GOT3 (cell line): ENCODE data around the gene KHDC3L.
"Not testable (repeated sequence)": the region's sequence is repeated elsewhere in the genome, so short reads cannot be mapped to it uniquely, and the experiment has no call there.

ENCODE experiments used
- DNase-seq: peaks from one replicate; lab custom pipeline; 2025; ENCODE audit warnings: mixed read lengths; lab: John Stamatoyannopoulos, UW

KHDC3L gene

GRCh38 chr6:73369563-73369962 lies 7.1 kb downstream of the KHDC3L start, which contains the start of gene OOEP:
Gene OOEP, minus strand, starts transcription at chr6:73369897. Its CDS starts 105 bp downstream, at chr6:73369792.
- DNase-seq, result no peak

GRCh38 chr6:73371984-73372383 lies 9.5 kb downstream of the KHDC3L start:
- DNase-seq, result no peak

DNA sequence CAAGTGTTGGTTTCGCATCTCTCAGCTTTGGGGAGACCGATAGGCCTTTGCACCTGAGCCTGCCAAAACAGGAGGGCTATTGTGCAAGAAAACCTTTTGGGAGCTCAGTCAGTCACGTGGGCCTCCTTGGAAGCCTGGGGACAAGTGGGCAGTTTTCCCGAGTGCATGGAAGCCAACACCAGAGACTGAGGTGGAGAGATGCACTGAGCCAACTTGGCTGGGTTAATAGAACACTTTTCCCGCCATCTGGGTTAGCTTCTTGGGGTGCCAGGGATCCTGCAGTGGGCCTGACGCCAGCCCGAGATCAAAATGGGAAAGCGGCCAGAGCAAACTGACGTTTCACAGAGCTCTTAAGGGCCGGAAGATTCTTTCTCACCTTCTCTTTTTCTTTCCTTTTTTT lies 10.1 kb downstream of the KHDC3L start:
- no peak for DNase-seq

GRCh38 chr6:73375216-73375615 lies 12.8 kb downstream of the KHDC3L start:
- DNase-seq, result no peak

- no peak for DNase-seq
Measured at GRCh38 chr6:73377225-73377624, 14.8 kb downstream of the KHDC3L start.

DNA sequence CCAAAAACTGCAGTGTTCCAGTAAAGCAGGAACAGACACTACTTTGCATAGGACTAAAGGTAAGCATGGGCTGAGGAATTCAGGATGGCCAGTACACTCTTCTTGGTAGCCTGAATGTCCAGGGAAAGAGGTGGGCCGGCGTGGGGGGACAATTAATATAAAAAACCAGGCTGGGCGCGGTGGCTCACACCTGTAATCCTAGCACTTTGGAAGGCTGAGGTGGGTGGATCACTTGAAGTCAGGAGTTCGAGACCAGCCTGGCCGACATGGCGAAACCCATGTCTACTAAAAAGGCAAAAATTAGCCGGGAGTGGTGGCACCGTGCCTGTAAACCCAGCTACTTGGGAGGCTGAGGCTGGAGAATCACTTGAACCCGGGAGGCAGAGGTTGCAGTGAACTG lies 19.1 kb downstream of the KHDC3L start:
- not testable (repeated sequence) for DNase-seq

DNA sequence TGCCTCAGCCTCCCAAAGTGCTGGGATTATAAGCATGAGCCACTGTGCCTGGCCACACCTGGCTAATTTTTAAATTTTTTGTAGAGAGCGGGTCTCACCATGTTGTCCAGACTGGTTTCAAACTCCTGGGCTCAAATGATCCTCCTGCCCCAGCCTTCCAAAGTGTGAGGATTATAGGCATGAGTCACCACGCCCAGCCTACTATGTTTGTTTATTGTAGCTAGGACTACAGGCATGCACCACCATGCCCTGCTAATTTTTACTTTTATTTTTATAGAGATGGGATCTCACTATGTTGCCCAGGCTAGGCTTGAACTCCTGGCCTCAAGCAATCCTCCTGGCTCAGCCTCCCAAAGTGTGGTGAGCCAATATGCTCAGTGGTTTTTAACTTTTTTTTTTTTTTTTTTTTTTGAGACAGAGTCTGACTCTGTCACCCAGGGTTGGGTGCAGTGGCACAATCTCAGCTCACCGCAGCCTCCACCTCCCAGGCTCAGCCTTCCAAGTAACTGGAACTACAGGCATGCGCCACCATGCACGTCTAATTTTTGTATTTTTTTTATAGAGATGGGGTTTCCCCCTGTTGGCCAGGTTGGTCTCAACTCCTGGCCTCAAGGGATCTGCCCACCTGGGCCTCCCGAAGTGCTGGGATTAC lies 20.1 kb downstream of the KHDC3L start:
- no peak for DNase-seq

GRCh38 chr6:73388433-73388799 lies 26.0 kb downstream of the KHDC3L start:
- DNase-seq, result no peak

GRCh38 chr6:73388800-73389512 lies 26.5 kb downstream of the KHDC3L start:
- DNase-seq, result peak; percentile 13

DNA sequence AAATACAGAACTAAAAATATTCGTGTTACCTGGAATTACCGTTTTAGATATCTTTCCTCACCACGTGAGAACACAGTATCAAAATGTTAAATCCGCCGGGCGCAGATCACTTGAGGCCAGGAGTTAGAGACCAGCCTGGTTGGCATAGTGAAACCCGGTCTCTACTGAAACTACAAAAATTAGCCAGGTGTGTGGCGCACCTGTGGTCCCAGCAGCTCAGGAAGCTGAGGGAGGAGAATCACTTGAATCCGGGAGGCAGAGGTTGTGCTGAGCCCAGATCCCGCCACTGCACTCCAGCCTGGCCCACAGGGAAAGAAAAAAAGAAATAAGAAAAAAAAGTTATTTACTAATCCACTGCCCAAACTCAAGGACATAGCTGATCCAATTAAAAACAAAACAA lies 27.4 kb downstream of the KHDC3L start:
- no peak for DNase-seq

GRCh38 chr6:73391675-73392074 lies 29.2 kb downstream of the KHDC3L start:
- no peak for DNase-seq

DNA sequence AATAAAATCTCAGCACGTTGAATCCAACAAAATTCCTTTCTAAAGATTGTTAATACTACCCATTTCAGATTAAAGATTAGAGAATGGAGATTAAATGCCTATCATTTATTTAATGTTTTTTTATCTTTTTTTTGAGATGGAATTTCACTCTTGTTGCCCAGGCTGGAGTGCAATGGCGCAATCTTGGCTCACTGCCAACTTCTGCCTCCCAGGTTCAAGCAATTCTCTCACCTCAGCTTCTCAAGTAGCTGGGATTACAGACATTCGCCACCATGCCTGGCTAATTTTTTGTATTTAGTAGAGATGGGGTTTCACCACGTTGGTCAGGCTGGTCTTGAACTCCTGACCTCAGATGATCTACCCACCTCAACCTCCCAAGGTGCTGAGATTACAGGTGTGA lies 29.7 kb downstream of the KHDC3L start:
- not testable (repeated sequence) for DNase-seq

DNA sequence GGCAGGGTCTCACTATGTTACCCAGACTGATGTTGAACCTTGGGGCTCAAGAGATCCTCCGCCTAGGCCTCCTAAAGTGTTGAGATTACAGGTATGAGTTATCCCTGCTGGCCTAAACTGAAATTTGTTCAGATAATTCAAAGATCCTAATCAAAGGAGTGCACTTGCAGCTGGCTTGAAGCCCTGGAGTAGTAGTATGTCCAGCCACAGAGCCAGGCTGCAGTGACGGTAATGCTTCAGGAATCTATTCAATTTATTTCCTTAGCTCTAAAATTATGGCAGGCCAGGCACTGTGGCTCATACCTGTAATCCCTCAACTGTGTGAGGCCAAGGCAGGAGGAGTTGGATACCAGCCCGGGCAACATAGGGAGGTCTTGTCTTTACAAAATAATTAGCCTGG lies 30.8 kb downstream of the KHDC3L start:
- no peak for DNase-seq

DNA sequence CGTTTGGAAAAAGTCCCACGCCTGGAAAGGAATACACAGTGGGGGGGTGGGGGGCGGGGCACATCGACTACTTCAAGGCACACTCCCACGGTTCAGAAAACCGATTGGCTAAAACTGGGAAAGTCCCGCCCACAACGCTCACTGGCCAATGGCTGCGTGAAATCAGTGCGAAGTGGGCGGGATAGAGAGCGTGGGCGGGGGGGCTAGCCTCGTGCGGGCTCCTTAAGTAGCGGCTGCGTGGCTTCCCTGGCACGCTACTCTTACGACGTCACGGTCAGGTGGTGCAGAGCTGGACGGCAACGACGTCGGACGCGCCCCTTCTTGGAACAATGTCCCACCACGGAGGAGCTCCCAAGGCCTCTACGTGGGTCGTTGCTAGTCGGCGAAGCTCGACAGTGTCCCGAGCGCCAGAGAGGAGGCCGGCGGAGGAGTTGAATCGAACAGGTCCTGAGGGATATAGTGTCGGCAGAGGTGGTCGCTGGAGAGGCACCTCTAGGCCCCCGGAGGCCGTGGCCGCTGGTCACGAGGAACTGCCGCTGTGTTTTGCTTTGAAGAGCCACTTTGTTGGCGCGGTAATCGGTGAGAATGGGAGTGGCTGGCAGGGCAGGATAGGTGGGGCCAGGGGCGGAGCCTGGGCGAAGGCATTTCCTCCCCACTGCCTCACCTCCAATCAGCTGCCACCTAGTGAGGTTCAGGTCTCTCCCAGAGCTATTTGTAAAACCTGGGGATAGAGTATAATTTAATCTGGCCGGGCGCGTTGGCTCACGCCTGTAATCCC lies 32.3 kb downstream of the KHDC3L start, which contains the start of gene DDX43:
DDX43 (plus strand) TSS at position 252 of the 778 bp plus-strand sequence; CDS start at position 330, 78 bp downstream.
- no peak for DNase-seq

- DNase-seq, result no peak
Measured at GRCh38 chr6:73395875-73396274, 33.4 kb downstream of the KHDC3L start.

DNA sequence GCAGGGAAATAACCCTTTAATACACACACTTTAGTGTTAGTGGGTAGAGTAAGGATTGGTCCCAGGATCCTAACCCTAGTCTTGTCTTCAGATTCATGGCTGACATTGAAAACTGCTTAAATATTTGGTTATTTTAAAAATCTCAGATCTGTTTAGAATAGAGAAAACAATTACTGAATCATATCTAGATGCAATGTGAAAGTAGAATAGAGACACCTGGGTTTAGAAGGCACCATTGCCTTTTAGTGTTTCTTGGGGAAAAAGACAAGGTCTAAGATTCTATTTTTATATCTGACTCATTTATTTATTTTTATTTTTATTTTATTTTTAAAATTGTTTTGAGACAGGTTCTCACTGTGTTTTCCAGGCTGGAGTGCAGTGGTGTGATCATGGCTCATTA lies 38.2 kb downstream of the KHDC3L start:
- DNase-seq, result no peak

- no peak for DNase-seq
Measured at GRCh38 chr6:73409395-73409794, 46.9 kb downstream of the KHDC3L start.

GRCh38 chr6:73413102-73413501 lies 50.6 kb downstream of the KHDC3L start:
- DNase-seq, result no peak
